ENCODE results near the gene PFDN5.

PFDN5 gene

GRCh38 chr12:53274445-53274844, 20.9 kb upstream of the PFDN5 start:
- H3K79me2 ChIP-seq (ENCODE audit: insufficient read depth, low read length) = peaks cover 26% of the 10 kb centered on the region
- DNase-seq (no peak), ATAC-seq (ENCODE audit: insufficient read depth, low read depth) (no peak)
- no peak overlapping the region for H3K4me3 ChIP-seq (ENCODE audit: low read depth in 1 of 2, low read length in 2 of 2)
- peaks cover 89% of the 10 kb centered on the region for H3K36me3 ChIP-seq (ENCODE audit: insufficient read depth, low read length)
- H3K9ac ChIP-seq (ENCODE audit: low read depth, low read length) = no peak overlapping the region
- H3K27ac ChIP-seq (ENCODE audit: low read length) = no peak overlapping the region
- peaks cover 16% of the 10 kb centered on the region; the same call in 1 of the 2 replicates for H4K20me1 ChIP-seq (ENCODE audit: insufficient read depth, low read length)
- H3K4me1 ChIP-seq (ENCODE audit: insufficient read depth, low read length) = peaks cover 23% of the 10 kb centered on the region
- no peaks in the 10 kb centered on the region for H3K27me3 ChIP-seq (ENCODE audit: insufficient read depth, low read length, poor library complexity)
- H3K9me3 ChIP-seq (ENCODE audit: insufficient read depth, low read length, severe bottlenecking) = no peaks in the 10 kb centered on the region
- H2AFZ ChIP-seq (ENCODE audit: low read depth, low read length) = no peak overlapping the region
- H3K4me2 ChIP-seq (ENCODE audit: insufficient read depth, low read length) = no peak overlapping the region
- TF ChIP-seq EZH2 (IDR thresholded peaks at IDR 0.05; ENCODE audit: borderline replicate concordance, low read depth, low read length, severe bottlenecking) = no peak
- no peak for TF ChIP-seq CTCF (IDR thresholded peaks at IDR 0.05; ENCODE audit: borderline replicate concordance, extremely low read depth, low read length, poor library complexity, severe bottlenecking)

- Histone ChIP-seq H3K9ac (ENCODE audit: low read depth, low read length) (no peak overlapping the region), H3K79me2 (ENCODE audit: insufficient read depth, low read length) (peaks cover 9% of the 10 kb centered on the region; the same call in 1 of the 2 replicates), H3K27me3 (ENCODE audit: insufficient read depth, low read length, poor library complexity) (no peaks in the 10 kb centered on the region), H3K4me3 (ENCODE audit: low read depth in 1 of 2, low read length in 2 of 2) (no peak overlapping the region), H3K36me3 (ENCODE audit: insufficient read depth, low read length) (peaks cover 88% of the 10 kb centered on the region), H3K4me2 (ENCODE audit: insufficient read depth, low read length) (no peak overlapping the region), H3K4me1 (ENCODE audit: insufficient read depth, low read length) (0 out of 2 replicates have a peak, but pooled peaks cover 4% of the 10 kb centered on the region), H2AFZ (ENCODE audit: low read depth, low read length) (no peak overlapping the region), H3K9me3 (ENCODE audit: insufficient read depth, low read length, severe bottlenecking) (no peaks in the 10 kb centered on the region), H4K20me1 (ENCODE audit: insufficient read depth, low read length) (0 out of 2 replicates have a peak, but pooled peaks cover 3% of the 10 kb centered on the region), H3K27ac (ENCODE audit: low read length) (no peak overlapping the region)
- TF ChIP-seq EZH2 (IDR thresholded peaks at IDR 0.05; ENCODE audit: borderline replicate concordance, low read depth, low read length, severe bottlenecking) (no peak), CTCF (IDR thresholded peaks at IDR 0.05; ENCODE audit: borderline replicate concordance, extremely low read depth, low read length, poor library complexity, severe bottlenecking) (no peak)
- DNase-seq = no peak
- no peak for ATAC-seq (ENCODE audit: insufficient read depth, low read depth)
Measured at GRCh38 chr12:53276511-53276910, 18.8 kb upstream of the PFDN5 start.

- Histone ChIP-seq H3K27me3 (ENCODE audit: insufficient read depth, low read length, poor library complexity) (no peaks in the 10 kb centered on the region), H3K9me3 (ENCODE audit: insufficient read depth, low read length, severe bottlenecking) (no peaks in the 10 kb centered on the region), H3K27ac (ENCODE audit: low read length) (no peak overlapping the region), H3K36me3 (ENCODE audit: insufficient read depth, low read length) (peaks cover 91% of the 10 kb centered on the region), H3K79me2 (ENCODE audit: insufficient read depth, low read length) (no peaks in the 10 kb centered on the region), H3K4me1 (ENCODE audit: insufficient read depth, low read length) (no peaks in the 10 kb centered on the region), H4K20me1 (ENCODE audit: insufficient read depth, low read length) (0 out of 2 replicates have a peak, but pooled peaks cover 3% of the 10 kb centered on the region), H3K4me2 (ENCODE audit: insufficient read depth, low read length) (no peak overlapping the region), H2AFZ (ENCODE audit: low read depth, low read length) (no peak overlapping the region), H3K4me3 (ENCODE audit: low read depth in 1 of 2, low read length in 2 of 2) (no peak overlapping the region), H3K9ac (ENCODE audit: low read depth, low read length) (no peak overlapping the region)
- no peak for TF ChIP-seq CTCF (IDR thresholded peaks at IDR 0.05; ENCODE audit: borderline replicate concordance, extremely low read depth, low read length, poor library complexity, severe bottlenecking)
- TF ChIP-seq EZH2 (IDR thresholded peaks at IDR 0.05; ENCODE audit: borderline replicate concordance, low read depth, low read length, severe bottlenecking) = no peak
- DNase-seq (no peak), ATAC-seq (ENCODE audit: insufficient read depth, low read depth) (no peak)
Measured at GRCh38 chr12:53277981-53278380, 17.4 kb upstream of the PFDN5 start.

Measured in DND-41 (cell line).